ENCODE measurements around the gene THRB. TPM values are rescaled to one million over a fixed set of nuclear protein-coding genes. Genes with fewer than 3 reads are reported as not detected.

Gene THRB
- total and polyA plus RNA-seq, 8 donors: 10.1 to 18.6 (median 15.1) TPM

DNA sequence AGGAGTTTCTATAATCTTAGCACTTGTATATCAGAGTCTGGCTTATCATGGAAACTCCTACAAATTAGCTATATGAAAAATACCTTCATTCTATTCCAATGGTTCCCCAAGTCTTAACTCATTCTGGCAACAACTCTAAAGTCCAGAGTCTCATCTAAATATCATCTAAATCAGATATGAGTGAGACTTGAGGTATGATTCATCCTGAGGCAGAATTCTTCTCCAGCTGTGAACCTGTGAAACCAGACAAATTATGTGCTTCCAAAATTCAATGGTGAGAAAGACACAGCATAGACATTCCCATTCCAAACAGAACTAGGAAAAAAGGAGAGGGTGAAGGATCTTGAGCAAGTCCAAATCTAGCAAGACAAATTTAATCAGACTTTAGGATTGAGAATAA, 138.8 kb downstream of the THRB start:
- TF ChIP-seq, protein P1, sequence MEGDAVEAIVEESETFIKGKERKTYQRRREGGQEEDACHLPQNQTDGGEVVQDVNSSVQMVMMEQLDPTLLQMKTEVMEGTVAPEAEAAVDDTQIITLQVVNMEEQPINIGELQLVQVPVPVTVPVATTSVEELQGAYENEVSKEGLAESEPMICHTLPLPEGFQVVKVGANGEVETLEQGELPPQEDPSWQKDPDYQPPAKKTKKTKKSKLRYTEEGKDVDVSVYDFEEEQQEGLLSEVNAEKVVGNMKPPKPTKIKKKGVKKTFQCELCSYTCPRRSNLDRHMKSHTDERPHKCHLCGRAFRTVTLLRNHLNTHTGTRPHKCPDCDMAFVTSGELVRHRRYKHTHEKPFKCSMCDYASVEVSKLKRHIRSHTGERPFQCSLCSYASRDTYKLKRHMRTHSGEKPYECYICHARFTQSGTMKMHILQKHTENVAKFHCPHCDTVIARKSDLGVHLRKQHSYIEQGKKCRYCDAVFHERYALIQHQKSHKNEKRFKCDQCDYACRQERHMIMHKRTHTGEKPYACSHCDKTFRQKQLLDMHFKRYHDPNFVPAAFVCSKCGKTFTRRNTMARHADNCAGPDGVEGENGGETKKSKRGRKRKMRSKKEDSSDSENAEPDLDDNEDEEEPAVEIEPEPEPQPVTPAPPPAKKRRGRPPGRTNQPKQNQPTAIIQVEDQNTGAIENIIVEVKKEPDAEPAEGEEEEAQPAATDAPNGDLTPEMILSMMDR (IDR thresholded peaks at IDR 0.05): no peak
- Histone ChIP-seq H3K9me3 (no peaks in the 10 kb centered on the region), H3K4me3 (no peak overlapping the region), H3K4me1 (no peaks in the 10 kb centered on the region), H3K27ac (no peak overlapping the region), H3K36me3 (no peaks in the 10 kb centered on the region), H3K27me3 (no peaks in the 10 kb centered on the region)
- intact Hi-C loops (cut with DNase I): no loop called here
- ATAC-seq (no peak), DNase-seq (no peak)

DNA sequence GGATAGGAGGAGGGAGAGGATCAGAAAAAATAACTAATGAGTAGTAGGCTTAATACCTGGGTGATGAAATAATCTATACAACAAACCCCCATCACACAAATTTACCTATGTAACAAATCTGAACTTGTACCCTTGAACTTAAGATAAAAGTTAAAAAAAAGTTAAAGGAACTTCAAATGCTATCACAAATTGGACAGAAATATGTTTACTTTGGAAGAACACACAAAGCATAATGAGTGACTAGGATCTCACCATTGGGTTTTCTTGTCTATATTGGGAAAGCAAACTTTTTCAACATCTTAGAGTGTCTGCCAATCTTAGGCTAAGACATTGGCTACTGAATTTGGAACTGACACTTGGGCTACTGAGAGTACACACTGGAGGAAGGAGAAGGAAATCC, 140.4 kb downstream of the THRB start:
- Histone ChIP-seq H3K27me3 (no peaks in the 10 kb centered on the region), H3K27ac (no peak overlapping the region), H3K4me1 (no peaks in the 10 kb centered on the region), H3K36me3 (no peaks in the 10 kb centered on the region), H3K9me3 (no peaks in the 10 kb centered on the region), H3K4me3 (no peak overlapping the region)
- intact Hi-C loops (cut with DNase I): no loop called here
- no peak for ATAC-seq
- TF ChIP-seq, protein P1 (IDR thresholded peaks at IDR 0.05): no peak
- DNase-seq: no peak

DNA sequence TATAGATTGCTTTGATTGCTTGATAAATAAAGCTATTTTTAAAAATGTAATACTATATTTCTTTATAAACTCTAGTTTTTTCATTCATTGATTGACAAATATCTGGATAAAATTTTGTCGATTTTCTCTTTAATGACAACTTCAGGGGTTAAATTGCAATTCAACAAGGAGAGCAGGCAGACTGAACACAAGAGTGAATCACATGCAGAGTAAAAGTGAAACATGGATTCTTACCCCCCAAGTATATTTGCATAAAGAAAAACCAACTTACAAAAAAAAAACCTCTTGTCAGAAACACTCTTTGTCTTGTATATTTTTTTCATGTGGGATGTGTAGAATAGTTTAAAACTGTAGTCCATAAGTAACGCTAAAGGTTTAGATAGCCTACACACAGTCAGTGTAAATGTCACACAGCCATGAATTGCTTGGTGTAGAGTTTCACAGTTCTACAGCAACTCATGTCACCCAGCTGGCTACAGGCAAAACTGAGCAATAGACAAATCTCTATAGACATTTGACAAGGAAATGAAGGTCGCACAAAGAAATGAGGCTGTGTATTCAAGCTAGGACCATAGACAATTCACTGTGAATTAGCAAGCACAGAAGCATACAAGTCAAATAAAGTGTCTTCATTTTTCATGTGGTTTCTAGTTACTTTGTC, 141.6 kb downstream of the THRB start:
- no peak overlapping the region for H3K4me3 ChIP-seq
- DNase-seq (no peak), ATAC-seq (no peak)
- no peaks in the 10 kb centered on the region for H3K36me3 ChIP-seq
- no peaks in the 10 kb centered on the region for H3K27me3 ChIP-seq
- no peak overlapping the region for H3K27ac ChIP-seq
- H3K9me3 ChIP-seq: no peaks in the 10 kb centered on the region
- TF ChIP-seq, protein P1 (IDR thresholded peaks at IDR 0.05): no peak
- intact Hi-C loops (cut with DNase I): no loop called here
- H3K4me1 ChIP-seq: no peaks in the 10 kb centered on the region

DNA sequence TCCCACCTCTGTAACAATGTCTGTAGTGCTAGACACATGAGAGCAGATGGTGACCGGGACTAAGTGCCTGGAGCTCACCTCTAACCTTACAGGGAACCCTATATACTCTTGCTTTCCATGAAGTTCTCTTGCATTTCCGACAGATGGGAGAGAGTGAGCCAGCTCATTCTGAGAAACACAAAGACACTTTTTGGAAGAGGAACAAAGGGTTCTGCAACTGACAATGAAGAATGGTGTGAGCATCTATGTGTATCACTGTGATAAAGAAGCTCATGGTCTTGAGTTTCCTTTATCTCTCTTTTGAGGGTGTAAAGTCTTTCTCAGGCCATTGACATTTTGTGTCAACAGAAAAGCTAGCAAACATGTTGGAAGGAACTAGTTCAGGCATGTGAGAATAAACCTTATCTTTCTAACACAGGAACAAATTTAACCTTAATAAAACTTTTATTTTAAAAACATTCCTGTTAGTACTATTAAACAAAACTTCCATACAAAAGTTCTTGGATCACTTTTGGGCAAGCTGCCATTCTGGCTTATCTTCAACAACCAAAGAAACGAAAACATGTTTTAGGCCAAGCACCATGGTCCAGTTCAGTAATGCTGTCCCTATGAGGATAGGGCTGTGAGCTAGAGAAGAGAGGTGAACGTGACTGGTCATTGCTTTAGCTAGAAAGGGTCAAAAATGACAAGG, 142.7 kb downstream of the THRB start:
- Histone ChIP-seq H3K36me3 (no peaks in the 10 kb centered on the region), H3K4me3 (no peak overlapping the region), H3K27ac (no peak overlapping the region), H3K4me1 (no peaks in the 10 kb centered on the region), H3K9me3 (no peaks in the 10 kb centered on the region), H3K27me3 (no peaks in the 10 kb centered on the region)
- ATAC-seq (no peak), DNase-seq (peak in 1 of 4 donors; percentile 60)
- TF ChIP-seq, protein P1 (IDR thresholded peaks at IDR 0.05): no peak
- intact Hi-C loops (cut with DNase I): no loop called here

DNA sequence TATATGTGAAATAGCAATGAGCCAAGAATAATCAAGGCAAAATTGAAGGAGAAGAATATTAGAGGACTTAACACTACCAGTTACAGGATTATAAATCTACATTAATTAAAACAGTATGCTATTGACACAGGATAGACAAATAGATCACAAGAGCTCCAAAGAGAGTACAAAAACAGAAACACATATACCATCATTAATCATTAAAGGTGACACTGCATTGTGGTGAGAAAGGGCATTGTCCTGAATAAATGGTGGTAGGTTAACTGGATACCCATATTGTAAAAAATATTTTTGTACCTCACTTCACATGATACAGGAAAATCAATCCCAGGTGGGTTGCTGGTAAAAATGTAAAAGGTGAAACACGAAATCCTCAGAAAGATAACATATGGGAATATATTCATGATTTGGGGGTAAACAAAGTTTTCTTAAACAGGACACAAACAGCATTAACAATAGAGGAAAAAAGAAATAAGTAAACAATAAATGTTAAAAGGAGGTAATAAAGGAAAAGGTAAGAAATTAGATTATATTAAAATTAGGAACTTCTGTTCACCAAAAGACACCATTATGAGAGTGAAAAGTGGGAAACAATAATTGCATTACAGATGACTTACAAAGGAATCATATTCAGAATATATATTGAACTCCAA, 145.2 kb downstream of the THRB start:
- H3K27me3 ChIP-seq: no peaks in the 10 kb centered on the region
- TF ChIP-seq, protein P1 (IDR thresholded peaks at IDR 0.05): no peak
- no peak overlapping the region for H3K4me3 ChIP-seq
- DNase-seq (no peak), ATAC-seq (no peak)
- no peaks in the 10 kb centered on the region for H3K36me3 ChIP-seq
- intact Hi-C loops (cut with DNase I): no loop called here
- no peaks in the 10 kb centered on the region for H3K4me1 ChIP-seq
- no peak overlapping the region for H3K27ac ChIP-seq
- H3K9me3 ChIP-seq: no peaks in the 10 kb centered on the region

All from left lung (tissue), 10 donors.